K562 (cell line): ENCODE measurements around the gene ARL8A. TPM values are rescaled to one million over a fixed set of nuclear protein-coding genes. Genes with fewer than 3 reads are reported as not detected.

Experiments used
- ATAC-seq: fragments of 200-7000 bp; cut with Tn5 transposase; 3 replicates; pipeline ENCODE4 v1.9.1; 2020; ENCODE audit warnings: moderate library complexity
- BruUV-seq: library from RNA; stranded (reverse); fragments of 400-500 nt; replicated peaks from 2 replicates; lab custom pipeline; 2021; lab: Mats Ljungman, UMichigan
- CTCF ChIA-PET: fragments of 300-600 bp; formaldehyde crosslinking; extraction: SDS; loops from one replicate; lab custom pipeline; 2021; ENCODE audit warnings: low intra/inter-chr PET ratio; lab: Yijun Ruan, JAX
- POLR2A ChIA-PET: fragments of 300-600, 350-650 bp; sonication (Branson Sonifier 250); formaldehyde crosslinking; extraction: SDS; loops from one replicate; lab custom pipeline; 2021; ENCODE audit warnings: antibody characterized with exemption, inconsistent platforms; lab: Yijun Ruan, JAX
- DNase-seq, 4 experiments: peaks; one replicate each; pipeline versions ENCODE4 v3.0.0 to v3.0.0-alpha.2; 2011 to 2018; ENCODE audit warnings: low spot score in 3 of 4, mixed read lengths in 3 of 4; ENCODE audit errors: extremely low read depth in 1 of 4
- FAIRE-seq: peaks from 2 replicates; lab custom pipeline; 2011; peaks lifted over from hg19 to GRCh38; lab: Jason Lieb, UNC
- H2AFZ ChIP-seq: 2 replicates; pipeline ENCODE4 v1.6.0; 2011; ENCODE audit warnings: low read depth, low read length, control low read depth, inconsistent platforms
- H3K27ac ChIP-seq: fragments of 200-600 bp; 3 replicates; pipeline ENCODE4 v1.8.0; 2011; ENCODE audit warnings: low read depth, mild to moderate bottlenecking, control low read depth, inconsistent platforms, low read length, moderate library complexity, mixed read lengths; ENCODE audit errors: extremely low read depth
- H3K27me3 ChIP-seq, 2 experiments: fragments of 300-600 bp in 1 of 2; 2 replicates in 1 of 2; 3 replicates in 1 of 2; pipeline versions ENCODE4 v1.6.0 to v1.8.0; 2011; ENCODE audit warnings: inconsistent platforms in 2 of 2, low read length in 2 of 2, mild to moderate bottlenecking in 1 of 2, mixed read lengths in 1 of 2, moderate library complexity in 1 of 2; ENCODE audit not compliant: control insufficient read depth in 2 of 2, insufficient read depth in 2 of 2
- H3K36me3 ChIP-seq: fragments of 300-600 bp; 3 replicates; pipeline ENCODE4 v1.8.0; 2011; ENCODE audit warnings: mild to moderate bottlenecking, low read length, inconsistent platforms; ENCODE audit not compliant: control insufficient read depth, insufficient read depth
- H3K4me1 ChIP-seq, 2 experiments: fragments of 200-600 bp in 1 of 2; replicated peaks in 1 of 2; 2 replicates in 1 of 2; 3 replicates in 1 of 2; pipeline versions ENCODE4 v1.5.1 to v1.8.0; 2011; ENCODE audit warnings: inconsistent platforms in 2 of 2, low read length in 2 of 2, mild to moderate bottlenecking in 1 of 2, mixed read lengths in 1 of 2, moderate library complexity in 1 of 2; ENCODE audit not compliant: control insufficient read depth in 2 of 2, insufficient read depth in 2 of 2
- H3K4me2 ChIP-seq: 2 replicates; pipeline ENCODE4 v1.6.1; 2011; ENCODE audit warnings: low read length, control low read depth, inconsistent platforms, mixed read lengths; ENCODE audit not compliant: insufficient read depth
- H3K4me3 ChIP-seq: fragments of 200-600 bp; sonication (generic), shearing (Covaris generic); 2 replicates; pipeline ENCODE4 v1.5.1; 2016; ENCODE audit warnings: control low read depth, inconsistent platforms
- H3K79me2 ChIP-seq: fragments of 200-600 bp; 3 replicates; pipeline ENCODE4 v1.8.0; 2011; ENCODE audit warnings: low read length, inconsistent platforms; ENCODE audit not compliant: control insufficient read depth, insufficient read depth
- H3K9ac ChIP-seq, 2 experiments: 2 replicates each; pipeline versions ENCODE4 v1.6.0 to v1.6.1; 2011; ENCODE audit warnings: low read depth in 2 of 2, low read length in 2 of 2, control low read depth in 1 of 2, inconsistent platforms in 1 of 2, mild to moderate bottlenecking in 1 of 2, mixed read lengths in 1 of 2; ENCODE audit not compliant: insufficient read depth in 1 of 2
- H3K9me1 ChIP-seq: one replicate; pipeline ENCODE4 v1.6.0; 2011; ENCODE audit warnings: inconsistent platforms, mild to moderate bottlenecking, low read length, moderate library complexity; ENCODE audit not compliant: control insufficient read depth, insufficient read depth
- H3K9me3 ChIP-seq: replicated peaks from 2 replicates; pipeline ENCODE4 v1.5.1; 2011; ENCODE audit warnings: low read depth, low read length, inconsistent platforms; ENCODE audit not compliant: control insufficient read depth, insufficient read depth
- H4K20me1 ChIP-seq: replicated peaks from 2 replicates; pipeline ENCODE4 v1.6.1; 2011; ENCODE audit warnings: low read length, inconsistent platforms, mixed read lengths; ENCODE audit not compliant: control insufficient read depth, insufficient read depth
- CBFA2T2 ChIP-seq: fragments of 450-650 bp; conservative IDR thresholded peaks from 2 replicates; pipeline ENCODE4 v1.6.1; 2017; ENCODE audit warnings: mild to moderate bottlenecking
- CBFA2T3 ChIP-seq: fragments of 450-650 bp; IDR thresholded peaks from 2 replicates; pipeline ENCODE4 v1.6.1; 2017
- EZH2 ChIP-seq: IDR thresholded peaks from 2 replicates; pipeline ENCODE4 v1.6.1; 2012; ENCODE audit warnings: low read depth, mild to moderate bottlenecking, inconsistent platforms, low read length, borderline replicate concordance
- LCOR ChIP-seq: sonication (generic); formaldehyde crosslinking; IDR thresholded peaks from 2 replicates; pipeline ENCODE4 v1.8.0; 2022; ENCODE audit warnings: mild to moderate bottlenecking, missing genetic modification reagents
- NCOA6 ChIP-seq: fragments of 450-650 bp; IDR thresholded peaks from 2 replicates; pipeline ENCODE4 v1.6.1; 2017; ENCODE audit warnings: mild to moderate bottlenecking
- NEUROD1 ChIP-seq: fragments of 150-350 bp; IDR thresholded peaks from 2 replicates; pipeline ENCODE4 v1.6.1; 2014; ENCODE audit warnings: borderline replicate concordance, low read length, low read depth; ENCODE audit not compliant: partially characterized antibody
- TFAM ChIP-seq: fragments of 250-450 bp; sonication (Bioruptor Pico); conservative IDR thresholded peaks from 2 replicates; pipeline ENCODE4 v1.5.0; 2021; ENCODE audit warnings: mild to moderate bottlenecking, moderate library complexity
- ZNF224 ChIP-seq: sonication (generic); formaldehyde crosslinking; IDR thresholded peaks from 2 replicates; pipeline ENCODE4 v1.8.0; 2022; ENCODE audit warnings: mild to moderate bottlenecking, missing genetic modification reagents
- WGBS: fragments of 100-300 bp; shearing (Covaris generic); methylation state at CpG from one replicate; pipeline ENCODE4 v1.1.6; 2016; ENCODE audit warnings: low coverage, mixed read lengths; ENCODE audit not compliant: insufficient coverage; ENCODE audit errors: missing lambda C conversion rate; 5-methylcytosine and 5-hydroxymethylcytosine counted together
- in situ Hi-C: fragments of 300-500 bp; cut with MboI; formaldehyde crosslinking; loops from 4 replicates; pipeline ENCODE4 v1.15.0; 2018; ENCODE audit warnings: inconsistent platforms, mixed read lengths
- intact Hi-C: fragments of 100-400 bp; cut with micrococcal nuclease; formaldehyde crosslinking; loops from 2 replicates; pipeline ENCODE4 v1.14.2; 2022
- polyA plus RNA-seq, 8 experiments: library from polyadenylated mRNA; depleted of rRNA in 4 of 8; stranded (reverse) in 5 of 8; unstranded in 3 of 8; fragments of >200 nt; fragmentation: Nextera tagmentation in 2 of 8; fragmentation: Illumina TruSeq in 1 of 8; extraction: Ambion mirVana in 2 of 8; extraction: Trizol in 1 of 8; gene quantifications; 2 replicates each; pipeline versions ENCODE4 v1.2.1 to v1.2.3, GENCODE V29; 2011 to 2014; ENCODE audit warnings: inconsistent platforms in 1 of 8, missing spikeins in 1 of 8
- total RNA-seq, 7 experiments: library from RNA; depleted of rRNA in 6 of 7; stranded (reverse); fragments of >200 nt in 6 of 7; fragmentation: Illumina TruSeq in 2 of 7; extraction: Trizol in 2 of 7; gene quantifications; 2 replicates each; pipeline versions ENCODE4 v1.2.1 to v1.2.3, GENCODE V29; 2011 to 2021; ENCODE audit warnings: low replicate concordance in 1 of 7
- TF ChIP-seq, protein P1 (sequence below): sonication (generic); formaldehyde crosslinking; IDR thresholded peaks from 2 replicates; pipeline ENCODE4 v1.8.1; 2023; ENCODE audit warnings: missing genetic modification reagents, mild to moderate bottlenecking, borderline replicate concordance
- TF ChIP-seq, protein P2 (sequence below): sonication (generic); formaldehyde crosslinking; IDR thresholded peaks from 2 replicates; pipeline ENCODE4 v1.8.0; 2022; ENCODE audit warnings: missing genetic modification reagents, mild to moderate bottlenecking, moderate library complexity, borderline replicate concordance
- TF ChIP-seq, protein P3 (sequence below): sonication (generic); formaldehyde crosslinking; IDR thresholded peaks from 2 replicates; pipeline ENCODE4 v1.5.0; 2020; ENCODE audit warnings: missing genetic modification reagents

ARL8A gene
- total and polyA plus RNA-seq, 9 of the 15 experiments (the other 6 are each of a cell fraction or from before 2014, with no cell fraction given) = 0.17 to 27.3 (median 15.6) TPM

GRCh38 chr1:202165942-202166843 lies 21.7 kb upstream of the ARL8A start:
- peak overlapping the region; percentile 45 for H3K4me3 ChIP-seq
- no peaks in the 10 kb centered on the region for H3K27me3 ChIP-seq
- TF ChIP-seq, protein P1, sequence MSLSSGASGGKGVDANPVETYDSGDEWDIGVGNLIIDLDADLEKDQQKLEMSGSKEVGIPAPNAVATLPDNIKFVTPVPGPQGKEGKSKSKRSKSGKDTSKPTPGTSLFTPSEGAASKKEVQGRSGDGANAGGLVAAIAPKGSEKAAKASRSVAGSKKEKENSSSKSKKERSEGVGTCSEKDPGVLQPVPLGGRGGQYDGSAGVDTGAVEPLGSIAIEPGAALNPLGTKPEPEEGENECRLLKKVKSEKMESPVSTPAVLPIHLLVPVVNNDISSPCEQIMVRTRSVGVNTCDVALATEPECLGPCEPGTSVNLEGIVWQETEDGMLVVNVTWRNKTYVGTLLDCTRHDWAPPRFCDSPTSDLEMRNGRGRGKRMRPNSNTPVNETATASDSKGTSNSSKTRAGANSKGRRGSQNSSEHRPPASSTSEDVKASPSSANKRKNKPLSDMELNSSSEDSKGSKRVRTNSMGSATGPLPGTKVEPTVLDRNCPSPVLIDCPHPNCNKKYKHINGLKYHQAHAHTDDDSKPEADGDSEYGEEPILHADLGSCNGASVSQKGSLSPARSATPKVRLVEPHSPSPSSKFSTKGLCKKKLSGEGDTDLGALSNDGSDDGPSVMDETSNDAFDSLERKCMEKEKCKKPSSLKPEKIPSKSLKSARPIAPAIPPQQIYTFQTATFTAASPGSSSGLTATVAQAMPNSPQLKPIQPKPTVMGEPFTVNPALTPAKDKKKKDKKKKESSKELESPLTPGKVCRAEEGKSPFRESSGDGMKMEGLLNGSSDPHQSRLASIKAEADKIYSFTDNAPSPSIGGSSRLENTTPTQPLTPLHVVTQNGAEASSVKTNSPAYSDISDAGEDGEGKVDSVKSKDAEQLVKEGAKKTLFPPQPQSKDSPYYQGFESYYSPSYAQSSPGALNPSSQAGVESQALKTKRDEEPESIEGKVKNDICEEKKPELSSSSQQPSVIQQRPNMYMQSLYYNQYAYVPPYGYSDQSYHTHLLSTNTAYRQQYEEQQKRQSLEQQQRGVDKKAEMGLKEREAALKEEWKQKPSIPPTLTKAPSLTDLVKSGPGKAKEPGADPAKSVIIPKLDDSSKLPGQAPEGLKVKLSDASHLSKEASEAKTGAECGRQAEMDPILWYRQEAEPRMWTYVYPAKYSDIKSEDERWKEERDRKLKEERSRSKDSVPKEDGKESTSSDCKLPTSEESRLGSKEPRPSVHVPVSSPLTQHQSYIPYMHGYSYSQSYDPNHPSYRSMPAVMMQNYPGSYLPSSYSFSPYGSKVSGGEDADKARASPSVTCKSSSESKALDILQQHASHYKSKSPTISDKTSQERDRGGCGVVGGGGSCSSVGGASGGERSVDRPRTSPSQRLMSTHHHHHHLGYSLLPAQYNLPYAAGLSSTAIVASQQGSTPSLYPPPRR = no peak
- TF ChIP-seq, protein P2, sequence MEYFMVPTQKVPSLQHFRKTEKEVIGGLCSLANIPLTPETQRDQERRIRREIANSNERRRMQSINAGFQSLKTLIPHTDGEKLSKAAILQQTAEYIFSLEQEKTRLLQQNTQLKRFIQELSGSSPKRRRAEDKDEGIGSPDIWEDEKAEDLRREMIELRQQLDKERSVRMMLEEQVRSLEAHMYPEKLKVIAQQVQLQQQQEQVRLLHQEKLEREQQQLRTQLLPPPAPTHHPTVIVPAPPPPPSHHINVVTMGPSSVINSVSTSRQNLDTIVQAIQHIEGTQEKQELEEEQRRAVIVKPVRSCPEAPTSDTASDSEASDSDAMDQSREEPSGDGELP = peak; percentile 70; the same call in 1 of the 2 replicates
- TF ChIP-seq LCOR (CRISPR knock-in tag) = no peak
- TF ChIP-seq TFAM (CRISPR knock-in tag) = no peak
- peak; percentile 86 for TF ChIP-seq CBFA2T3
- peak; percentile 79 for TF ChIP-seq CBFA2T2
- no peak for TF ChIP-seq NEUROD1
- no peak for TF ChIP-seq ZNF224
- TF ChIP-seq, protein P3, sequence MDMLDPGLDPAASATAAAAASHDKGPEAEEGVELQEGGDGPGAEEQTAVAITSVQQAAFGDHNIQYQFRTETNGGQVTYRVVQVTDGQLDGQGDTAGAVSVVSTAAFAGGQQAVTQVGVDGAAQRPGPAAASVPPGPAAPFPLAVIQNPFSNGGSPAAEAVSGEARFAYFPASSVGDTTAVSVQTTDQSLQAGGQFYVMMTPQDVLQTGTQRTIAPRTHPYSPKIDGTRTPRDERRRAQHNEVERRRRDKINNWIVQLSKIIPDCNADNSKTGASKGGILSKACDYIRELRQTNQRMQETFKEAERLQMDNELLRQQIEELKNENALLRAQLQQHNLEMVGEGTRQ (CRISPR knock-in tag) = no peak
- no peak for TF ChIP-seq NCOA6
- TF ChIP-seq EZH2 = no peak

More at GRCh38 chr1:202165942-202166843, 21.7 kb upstream of the ARL8A start:
- Histone ChIP-seq H3K4me2 (peak overlapping the region; percentile 90), H3K79me2 (peaks cover 62% of the 10 kb centered on the region), H3K36me3 (peaks cover 31% of the 10 kb centered on the region; the same call in 2 of the 3 replicates), H3K9me1 (no peaks in the 10 kb centered on the region), H4K20me1 (no peaks in the 10 kb centered on the region), H2AFZ (peak overlapping the region; percentile 58), H3K27ac (peak overlapping the region; percentile 99), H3K9me3 (no peaks in the 10 kb centered on the region), H3K9ac (peak overlapping the region; percentile 89 to 92), H3K4me1 (peaks cover 56 to 77% of the 10 kb centered on the region in 2 experiments)
- intact Hi-C loops = no loop called here
- DNase-seq (peak; percentile 56 to 84 (median 66)), ATAC-seq (peak; percentile 5), FAIRE-seq (peak; percentile 84)
- WGBS = 5% methylated on average over 9 of the region's 9 CpGs
- CTCF ChIA-PET = no interaction called here
- POLR2A ChIA-PET = interaction anchor here (0.6 to 1.8 kb wide), 12 partner anchors 9 to 966 kb away, joined by 3 to 8 read pairs (median 3); partner anchors contain the start of gene ARL8A
- in situ Hi-C loops = no loop called here
- no TSS peak for BruUV-seq
